SK-N-SH treated with all-trans-retinoic acid at 6 μM for 48 hours (cell line): ENCODE results near the gene BCAR1.

ENCODE experiments used
- ARNTL ChIP-seq: fragments of 450-650 bp; formaldehyde crosslinking; IDR thresholded peaks from 2 replicates; pipeline ENCODE4 v1.5.0; 2020; ENCODE audit warnings: low read depth, mild to moderate bottlenecking, moderate library complexity, borderline replicate concordance
- CREB5 ChIP-seq: fragments of 250-450 bp; sonication (Bioruptor Pico); IDR thresholded peaks from 2 replicates; pipeline ENCODE4 v1.5.1; 2020; ENCODE audit warnings: low read depth, mild to moderate bottlenecking, moderate library complexity
- CSDC2 ChIP-seq: fragments of 250-450 bp; sonication (Bioruptor Pico); IDR thresholded peaks from 2 replicates; pipeline ENCODE4 v1.5.0; 2020; ENCODE audit warnings: mild to moderate bottlenecking, moderate library complexity
- OSR1 ChIP-seq: fragments of 250-450 bp; sonication (Bioruptor Pico); IDR thresholded peaks from 2 replicates; pipeline ENCODE4 v1.8.0; 2022; ENCODE audit warnings: moderate library complexity, mild to moderate bottlenecking, inconsistent platforms
- TOX ChIP-seq: fragments of 250-450 bp; sonication (Bioruptor Pico); IDR thresholded peaks from 2 replicates; pipeline ENCODE4 v1.8.0; 2021; ENCODE audit warnings: mild to moderate bottlenecking, moderate library complexity, borderline replicate concordance
- ZFP30 ChIP-seq: fragments of 450-650 bp; formaldehyde crosslinking; IDR thresholded peaks from 2 replicates; pipeline ENCODE4 v1.5.0; 2022; ENCODE audit warnings: mild to moderate bottlenecking, moderate library complexity

- TF ChIP-seq CSDC2, result no peak
- no peak for TF ChIP-seq OSR1
- no peak for TF ChIP-seq CREB5 (CRISPR knock-in tag)
- TF ChIP-seq TOX (CRISPR knock-in tag), result no peak
- no peak for TF ChIP-seq ARNTL (CRISPR knock-in tag)
- TF ChIP-seq ZFP30 (CRISPR knock-in tag), result no peak
These were observed 29.1 kb downstream of the BCAR1 start for GRCh38 chr16:75222271-75222783.
